VCaP (cell line): Measurements from ENCODE around the gene PCGF1.

ENCODE experiments used
- H3K27ac ChIP-seq: fragments of 450-650 bp; 2 replicates; pipeline ENCODE4 v1.5.1; 2017
- TF ChIP-seq, protein P1 (sequence below): fragments of 450-650 bp; conservative IDR thresholded peaks from 2 replicates; pipeline ENCODE4 v1.5.1; 2017; ENCODE audit warnings: mild to moderate bottlenecking, moderate library complexity

PCGF1 gene

DNA sequence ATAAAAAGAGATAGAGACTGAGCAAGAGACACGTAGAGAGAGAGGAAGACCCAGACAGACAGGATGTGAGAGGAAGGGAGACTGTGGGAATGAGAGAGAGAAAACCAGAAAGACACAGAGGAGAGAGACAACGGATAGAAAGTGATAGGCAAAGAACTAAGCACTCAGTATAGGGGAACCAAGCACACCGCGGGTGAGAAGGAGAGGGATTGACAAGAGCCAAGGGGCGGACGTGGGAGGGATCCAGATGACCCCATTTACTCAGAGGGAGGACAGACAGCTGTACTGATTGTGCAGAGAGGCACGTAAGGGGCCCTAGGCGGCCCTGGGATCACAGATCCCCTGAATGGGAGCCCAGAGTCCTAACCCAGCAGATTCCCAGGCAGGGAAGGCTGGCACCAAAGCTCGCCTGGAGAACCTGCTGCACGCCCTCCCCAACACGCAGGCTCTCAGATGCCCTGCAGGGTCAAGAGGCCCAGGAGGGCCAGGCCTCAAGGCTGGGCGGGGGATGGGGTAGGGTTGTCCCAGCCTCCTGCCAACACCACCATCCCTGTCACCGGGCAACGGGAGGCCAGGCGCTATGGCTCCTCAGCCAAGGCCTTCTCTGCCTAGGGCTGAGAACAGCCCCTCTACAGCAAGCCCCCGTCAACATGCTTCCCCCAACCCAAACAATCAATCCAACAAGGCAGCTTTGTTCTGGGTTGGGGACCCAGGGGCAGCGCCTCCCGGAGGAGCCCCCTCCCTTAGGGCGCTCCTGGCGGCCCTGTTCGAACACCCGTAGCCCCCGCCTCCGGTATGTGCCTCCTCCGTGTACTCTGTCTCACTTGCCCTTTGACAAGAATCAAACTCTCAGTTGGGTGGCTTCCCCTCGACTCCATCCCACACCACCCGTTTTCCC lies 45.7 kb upstream of the PCGF1 start:
- TF ChIP-seq, protein P1, sequence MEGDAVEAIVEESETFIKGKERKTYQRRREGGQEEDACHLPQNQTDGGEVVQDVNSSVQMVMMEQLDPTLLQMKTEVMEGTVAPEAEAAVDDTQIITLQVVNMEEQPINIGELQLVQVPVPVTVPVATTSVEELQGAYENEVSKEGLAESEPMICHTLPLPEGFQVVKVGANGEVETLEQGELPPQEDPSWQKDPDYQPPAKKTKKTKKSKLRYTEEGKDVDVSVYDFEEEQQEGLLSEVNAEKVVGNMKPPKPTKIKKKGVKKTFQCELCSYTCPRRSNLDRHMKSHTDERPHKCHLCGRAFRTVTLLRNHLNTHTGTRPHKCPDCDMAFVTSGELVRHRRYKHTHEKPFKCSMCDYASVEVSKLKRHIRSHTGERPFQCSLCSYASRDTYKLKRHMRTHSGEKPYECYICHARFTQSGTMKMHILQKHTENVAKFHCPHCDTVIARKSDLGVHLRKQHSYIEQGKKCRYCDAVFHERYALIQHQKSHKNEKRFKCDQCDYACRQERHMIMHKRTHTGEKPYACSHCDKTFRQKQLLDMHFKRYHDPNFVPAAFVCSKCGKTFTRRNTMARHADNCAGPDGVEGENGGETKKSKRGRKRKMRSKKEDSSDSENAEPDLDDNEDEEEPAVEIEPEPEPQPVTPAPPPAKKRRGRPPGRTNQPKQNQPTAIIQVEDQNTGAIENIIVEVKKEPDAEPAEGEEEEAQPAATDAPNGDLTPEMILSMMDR, result no peak
- peak overlapping the region; percentile 48; the same call in 1 of the 2 replicates for H3K27ac ChIP-seq

DNA sequence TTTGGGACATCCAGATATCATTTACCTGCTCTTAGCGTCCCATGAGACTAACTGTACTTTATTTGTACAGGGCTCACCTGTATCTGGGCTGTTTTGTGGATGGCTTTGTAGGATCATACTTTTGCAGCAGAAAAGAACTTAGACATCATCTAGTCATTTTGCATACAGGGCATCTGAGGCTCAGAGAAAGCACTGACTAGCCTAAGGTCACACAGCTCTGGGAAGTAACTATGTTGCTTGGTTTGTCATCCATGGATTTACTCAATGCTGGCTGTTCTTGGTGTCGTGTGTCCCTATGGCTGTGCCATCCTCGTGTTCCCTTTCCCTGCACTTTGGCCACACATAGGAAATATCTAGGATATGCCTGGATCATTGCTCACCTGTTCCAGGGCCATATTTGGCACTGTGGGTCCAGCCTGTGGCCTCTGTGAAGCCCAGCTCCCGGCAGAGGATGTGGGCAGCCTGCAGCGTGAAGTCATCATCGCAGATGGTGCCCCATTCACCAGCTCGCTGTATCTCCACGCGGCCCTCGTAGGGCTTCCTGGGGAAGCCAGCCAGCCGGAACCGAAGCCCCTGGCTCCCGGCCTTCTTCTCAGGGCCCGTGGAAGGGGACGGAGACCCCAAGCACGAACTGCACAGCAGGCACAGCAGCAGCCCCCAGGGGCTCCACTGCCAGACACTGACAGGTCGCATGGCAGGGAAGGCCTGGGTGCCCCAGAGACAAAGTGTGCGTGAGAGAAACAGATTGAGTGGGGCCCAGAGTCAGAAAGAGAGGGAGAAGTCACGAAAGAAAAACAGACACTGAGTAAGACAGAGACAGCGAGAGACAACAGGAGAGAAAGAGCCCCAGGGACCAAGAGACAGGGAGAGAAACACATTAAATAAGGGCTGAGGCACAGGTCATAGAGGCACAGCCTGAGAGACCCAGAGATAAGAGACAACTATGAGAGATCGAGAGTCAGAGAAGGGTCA lies 44.7 kb upstream of the PCGF1 start:
- no peak overlapping the region for H3K27ac ChIP-seq
- TF ChIP-seq, protein P1, result no peak

DNA sequence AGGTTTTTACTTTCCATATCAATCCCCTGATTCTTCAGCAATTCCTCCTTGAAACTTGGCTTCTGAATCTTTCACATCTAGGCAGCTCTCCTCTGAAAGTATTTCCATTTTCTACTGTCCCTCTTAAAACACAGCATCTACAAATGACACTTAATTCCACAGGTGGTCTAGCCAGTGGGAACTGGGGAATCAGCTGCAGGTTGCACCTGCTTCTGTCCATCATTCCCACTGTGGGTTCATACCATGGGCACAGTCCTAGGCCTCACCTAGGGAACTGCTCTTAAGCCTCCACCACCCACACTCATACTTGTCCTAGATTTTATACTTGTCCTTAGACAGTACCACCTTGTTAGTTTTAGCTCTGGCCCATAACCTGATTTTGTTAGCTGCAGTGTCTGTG lies 44.0 kb upstream of the PCGF1 start:
- TF ChIP-seq, protein P1, result no peak
- H3K27ac ChIP-seq, result no peak overlapping the region

DNA sequence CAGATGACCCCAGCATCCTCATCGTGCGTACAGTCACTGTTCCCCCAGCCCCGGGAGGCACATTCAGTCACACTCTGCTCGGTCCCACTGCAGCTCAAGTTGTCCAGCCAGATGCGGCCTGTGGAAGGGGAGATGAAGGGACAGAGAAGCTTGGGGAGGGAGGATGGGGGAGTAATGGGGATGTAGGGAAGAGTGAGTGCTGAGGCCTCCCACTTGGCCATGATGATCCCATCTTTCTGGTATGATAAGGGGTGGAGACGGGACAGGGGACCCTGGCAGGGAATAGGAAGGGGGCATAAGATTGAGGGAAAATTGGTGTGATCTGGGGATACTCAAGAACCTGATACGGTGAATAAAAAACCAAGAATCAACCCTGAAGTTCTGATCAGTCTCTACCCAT lies 42.7 kb upstream of the PCGF1 start:
- TF ChIP-seq, protein P1, result no peak
- H3K27ac ChIP-seq, result peak overlapping the region; percentile 89

DNA sequence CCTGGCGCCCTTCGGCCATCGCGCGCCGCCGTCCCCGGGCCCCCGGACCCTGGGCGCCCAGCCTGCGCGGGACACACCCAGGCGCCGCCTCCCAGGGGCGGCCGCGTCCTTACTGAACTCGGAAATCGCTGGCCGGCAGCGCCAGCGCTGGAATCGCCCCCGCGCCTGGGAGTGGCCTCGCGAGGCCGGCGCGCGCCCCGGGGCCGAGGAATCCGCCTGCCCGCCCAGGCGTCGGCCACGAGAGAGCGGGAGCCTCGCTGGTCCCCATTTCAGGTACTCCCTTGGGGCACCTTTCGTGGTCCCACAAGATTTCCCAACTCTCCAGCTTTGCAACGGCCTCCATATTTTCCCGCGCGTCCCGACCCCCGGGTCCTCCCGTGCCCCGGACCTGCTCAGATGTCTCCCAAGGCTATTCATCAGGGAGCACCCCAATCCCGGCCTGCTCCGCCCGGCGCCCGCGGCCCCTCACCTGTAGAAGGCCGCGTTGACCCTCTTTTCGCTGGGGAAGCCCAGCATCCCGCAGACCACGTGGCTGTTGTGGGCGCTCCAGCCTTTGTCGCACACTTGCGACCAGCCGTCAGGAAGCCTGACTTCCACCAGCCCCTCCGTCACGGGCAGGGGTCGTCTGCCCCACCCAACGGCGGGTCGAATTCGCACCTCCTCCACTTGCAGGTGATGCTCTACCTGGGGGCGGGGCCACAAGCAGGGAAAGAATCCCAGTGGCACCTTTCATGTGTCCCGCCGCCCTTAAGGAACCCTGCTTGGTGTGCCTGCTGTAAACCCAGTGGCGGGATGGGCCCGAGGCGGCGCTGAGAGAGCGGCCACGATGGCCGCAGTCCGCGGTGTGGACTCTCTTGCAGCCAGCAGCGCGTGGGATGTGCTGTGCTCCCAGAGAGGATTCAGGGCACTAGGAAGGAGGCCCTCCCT lies 41.7 kb upstream of the PCGF1 start:
- TF ChIP-seq, protein P1, result no peak
- H3K27ac ChIP-seq, result peak overlapping the region; percentile 89

DNA sequence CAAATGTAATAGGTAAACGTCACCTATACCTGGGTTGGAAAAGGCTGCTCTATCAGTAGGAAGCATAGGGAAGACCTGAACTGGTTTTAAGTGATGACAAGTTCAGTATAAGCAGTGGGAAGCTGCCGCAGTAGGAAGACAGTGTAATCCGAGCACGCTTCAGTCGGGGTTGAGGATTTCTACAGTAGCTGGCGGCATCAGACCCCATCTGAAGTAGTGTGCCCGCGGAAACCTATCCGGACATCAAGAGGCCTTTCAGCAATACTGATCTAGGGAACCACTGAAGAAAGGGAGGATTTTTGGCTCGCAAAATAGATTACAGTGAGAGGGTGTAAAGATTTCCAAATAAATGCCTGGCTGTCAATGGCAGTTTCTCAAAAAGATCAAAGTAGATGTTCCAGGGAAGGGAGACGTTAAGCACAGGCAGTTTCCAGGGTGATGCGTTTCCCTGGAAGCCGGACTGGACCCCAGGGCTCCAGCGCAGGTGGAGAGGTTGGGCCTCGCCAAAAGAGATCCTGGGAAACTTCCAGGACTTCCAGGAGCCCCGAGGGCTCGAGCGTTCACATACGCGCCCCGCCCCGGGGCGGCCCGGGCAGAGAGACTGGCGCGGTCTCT lies 40.9 kb upstream of the PCGF1 start:
- TF ChIP-seq, protein P1, result no peak
- H3K27ac ChIP-seq, result peak overlapping the region; percentile 89
